C4-2B (cell line): Measurements from ENCODE around the gene SMIM24.

Experiments used
- H3K27ac ChIP-seq: fragments of 450-650 bp; 2 replicates; pipeline ENCODE4 v1.5.1; 2017
- ZFX ChIP-seq: fragments of 450-650 bp; IDR thresholded peaks from 2 replicates; pipeline ENCODE4 v1.6.1; 2017
- TF ChIP-seq, protein P1 (sequence below): fragments of 450-650 bp; conservative IDR thresholded peaks from 2 replicates; pipeline ENCODE4 v1.5.1; 2017; ENCODE audit warnings: mild to moderate bottlenecking

The SMIM24 gene

GRCh38 chr19:3506384-3507340, 26.3 kb upstream of the SMIM24 start:
- H3K27ac ChIP-seq, result peak overlapping the region; percentile 95
- TF ChIP-seq, protein P1, sequence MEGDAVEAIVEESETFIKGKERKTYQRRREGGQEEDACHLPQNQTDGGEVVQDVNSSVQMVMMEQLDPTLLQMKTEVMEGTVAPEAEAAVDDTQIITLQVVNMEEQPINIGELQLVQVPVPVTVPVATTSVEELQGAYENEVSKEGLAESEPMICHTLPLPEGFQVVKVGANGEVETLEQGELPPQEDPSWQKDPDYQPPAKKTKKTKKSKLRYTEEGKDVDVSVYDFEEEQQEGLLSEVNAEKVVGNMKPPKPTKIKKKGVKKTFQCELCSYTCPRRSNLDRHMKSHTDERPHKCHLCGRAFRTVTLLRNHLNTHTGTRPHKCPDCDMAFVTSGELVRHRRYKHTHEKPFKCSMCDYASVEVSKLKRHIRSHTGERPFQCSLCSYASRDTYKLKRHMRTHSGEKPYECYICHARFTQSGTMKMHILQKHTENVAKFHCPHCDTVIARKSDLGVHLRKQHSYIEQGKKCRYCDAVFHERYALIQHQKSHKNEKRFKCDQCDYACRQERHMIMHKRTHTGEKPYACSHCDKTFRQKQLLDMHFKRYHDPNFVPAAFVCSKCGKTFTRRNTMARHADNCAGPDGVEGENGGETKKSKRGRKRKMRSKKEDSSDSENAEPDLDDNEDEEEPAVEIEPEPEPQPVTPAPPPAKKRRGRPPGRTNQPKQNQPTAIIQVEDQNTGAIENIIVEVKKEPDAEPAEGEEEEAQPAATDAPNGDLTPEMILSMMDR, result no peak
- TF ChIP-seq ZFX, result peak; percentile 64; the same call in 1 of the 2 replicates

- TF ChIP-seq, protein P1, result no peak
- peak; percentile 31; the same call in 1 of the 2 replicates for TF ChIP-seq ZFX
- H3K27ac ChIP-seq, result peak within 1 kb of the TSS; percentile 95
Observed at GRCh38 chr19:3505598-3506383, 25.5 kb upstream of the SMIM24 start, which contains the start of gene FZR1. Gene FZR1, plus strand, starts transcription at chr19:3506311. Its CDS starts 16,679 bp downstream, at chr19:3522990.

DNA sequence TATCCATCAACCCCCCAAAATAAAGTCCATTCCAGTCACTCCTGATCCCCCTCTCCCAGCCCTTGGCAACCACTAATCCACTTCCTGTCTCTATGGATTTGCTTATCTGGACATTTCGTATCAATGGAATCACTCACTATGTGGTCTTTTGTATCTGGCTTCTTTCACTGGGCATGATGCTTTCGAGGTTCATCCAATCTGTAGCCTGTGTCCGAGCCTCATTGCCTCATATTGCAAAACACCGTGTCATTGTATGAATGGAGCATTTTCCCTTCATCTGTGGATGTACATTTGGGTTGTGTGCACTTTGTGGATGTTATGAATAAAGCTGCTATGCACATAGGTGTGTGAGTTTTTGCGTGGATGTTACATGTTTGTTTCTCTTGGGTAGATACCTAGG, 24.4 kb upstream of the SMIM24 start:
- peak overlapping the region; percentile 95 for H3K27ac ChIP-seq
- TF ChIP-seq ZFX, result no peak
- TF ChIP-seq, protein P1, result no peak

DNA sequence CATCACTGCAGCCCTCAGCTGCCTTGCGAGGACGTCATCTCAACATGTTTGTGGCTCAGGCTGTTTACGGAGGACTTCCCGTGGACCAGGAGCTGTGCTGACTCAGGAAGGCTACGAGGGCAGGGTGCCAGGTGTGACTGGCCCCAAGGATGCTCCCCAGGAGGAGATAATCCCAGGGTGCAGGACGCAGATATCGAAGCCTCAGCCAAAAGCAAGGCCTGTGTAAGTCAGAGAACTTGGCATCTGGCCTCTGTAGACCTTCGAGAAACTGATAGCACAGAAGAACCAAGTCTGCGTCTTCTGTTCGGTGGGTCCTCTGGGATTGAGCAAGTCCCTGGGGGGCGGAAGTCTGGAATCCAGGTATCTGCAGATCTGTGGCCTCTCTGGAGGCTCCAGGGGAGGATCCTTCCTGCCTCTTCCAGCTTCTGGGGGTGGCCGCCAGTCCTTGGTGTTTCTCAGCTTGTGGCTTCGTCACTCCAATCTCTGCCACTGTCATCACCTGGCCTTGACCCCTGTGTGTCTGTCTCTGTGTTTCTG, 22.8 kb upstream of the SMIM24 start:
- H3K27ac ChIP-seq, result no peak overlapping the region
- no peak for TF ChIP-seq ZFX
- TF ChIP-seq, protein P1, result no peak

DNA sequence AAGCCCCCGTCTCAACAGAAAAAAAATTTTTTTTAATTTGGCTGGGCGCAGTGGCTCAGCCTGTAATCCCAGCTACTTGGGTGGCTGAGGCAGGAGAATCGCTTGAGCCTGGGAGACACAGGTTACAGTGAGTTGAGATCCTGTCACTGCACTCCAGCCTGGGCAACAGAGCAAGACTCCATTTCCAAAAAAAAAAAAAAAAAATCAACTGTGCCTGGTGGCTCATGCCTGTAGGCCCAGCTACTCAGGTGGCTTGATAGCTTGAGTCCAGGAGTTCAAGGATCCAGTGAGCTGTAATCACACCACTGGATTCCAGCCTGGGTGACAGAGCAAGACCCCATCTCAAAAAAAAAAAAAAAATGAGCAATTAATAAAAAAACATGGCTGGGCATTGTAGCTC, 21.5 kb upstream of the SMIM24 start:
- TF ChIP-seq ZFX, result no peak
- TF ChIP-seq, protein P1, result no peak
- peak overlapping the region; percentile 95; the same call in 1 of the 2 replicates for H3K27ac ChIP-seq

DNA sequence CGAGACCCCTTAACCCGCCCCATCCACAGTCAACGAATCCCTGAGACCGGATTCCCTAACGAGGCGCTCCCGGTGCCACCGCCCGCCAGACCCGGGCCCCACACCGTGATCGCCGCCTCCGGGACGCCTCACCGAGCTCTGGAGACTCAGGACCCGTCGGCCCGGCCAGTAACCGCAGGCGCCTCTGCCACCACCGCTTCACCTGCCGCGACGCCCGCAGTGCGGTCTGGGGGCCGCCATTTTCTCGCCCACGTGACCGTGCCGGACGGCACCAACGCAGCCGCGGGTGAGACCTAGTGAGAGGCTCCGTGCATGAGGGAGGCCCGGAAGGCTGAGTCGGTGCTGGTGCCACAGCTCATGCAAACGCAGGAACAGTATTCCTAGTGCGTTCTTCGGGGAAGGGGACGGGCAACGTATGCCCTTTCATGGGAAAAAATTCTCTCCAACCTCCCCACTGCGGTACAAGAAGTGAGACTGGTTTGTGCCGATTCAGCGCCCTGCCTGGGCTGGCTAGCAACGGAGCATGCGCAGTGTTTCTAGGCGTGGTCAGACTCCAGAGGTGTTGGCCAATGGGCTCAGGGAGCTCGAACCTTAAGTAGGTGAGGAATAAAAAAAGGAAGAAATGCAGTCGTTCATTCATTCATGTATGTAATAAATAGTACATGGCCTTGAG, 20.2 kb upstream of the SMIM24 start, which contains the start of gene DOHH:
Gene DOHH (minus strand): TSS at position 246 of the 673 bp plus-strand sequence. CDS start 3,860 bp downstream, outside the sequence.
- H3K27ac ChIP-seq, result peak within 1 kb of the TSS; percentile 95
- TF ChIP-seq, protein P1, result no peak
- TF ChIP-seq ZFX, result peak; percentile 52; the same call in 1 of the 2 replicates
